Mesenchymal stem cell (in vitro differentiated cells and primary cell): Measurements from ENCODE around the gene MS4A18.

Experiments used
- DNase-seq: peaks from one replicate; pipeline ENCODE4 v3.0.0-alpha.2; 2013
- H2AFZ ChIP-seq: one replicate; pipeline ENCODE4 v1.6.1; 2013; ENCODE audit warnings: low read depth, mild to moderate bottlenecking, control low read depth, inconsistent platforms, low read length, moderate library complexity
- H2AK5ac ChIP-seq: 2 replicates; pipeline ENCODE4 v1.6.1; 2013; ENCODE audit warnings: low read length, moderate library complexity, mild to moderate bottlenecking, inconsistent platforms; ENCODE audit not compliant: severe bottlenecking
- H2BK120ac ChIP-seq: one replicate; pipeline ENCODE4 v1.6.1; 2013; ENCODE audit warnings: low read depth, mild to moderate bottlenecking, inconsistent platforms, low read length, moderate library complexity
- H2BK12ac ChIP-seq, 2 experiments: one replicate each; pipeline ENCODE4 v1.6.1; 2013; ENCODE audit warnings: inconsistent platforms in 2 of 2, low read length in 2 of 2, mild to moderate bottlenecking in 2 of 2, moderate library complexity in 2 of 2, control low read depth in 1 of 2
- H2BK15ac ChIP-seq: one replicate; pipeline ENCODE4 v1.6.1; 2013; ENCODE audit warnings: mild to moderate bottlenecking, low read depth, inconsistent platforms; ENCODE audit not compliant: poor library complexity, severe bottlenecking
- H2BK5ac ChIP-seq: 2 replicates; pipeline ENCODE4 v1.6.1; 2013; ENCODE audit warnings: low read depth, mild to moderate bottlenecking, low read length, control low read depth, inconsistent platforms; ENCODE audit not compliant: poor library complexity, severe bottlenecking
- H3K14ac ChIP-seq, 2 experiments: one replicate each; pipeline ENCODE4 v1.6.1; 2013; ENCODE audit warnings: inconsistent platforms in 2 of 2, low read length in 2 of 2, control low read depth in 1 of 2, mild to moderate bottlenecking in 1 of 2, moderate library complexity in 1 of 2
- H3K18ac ChIP-seq, 2 experiments: one replicate each; pipeline ENCODE4 v1.6.1; 2013; ENCODE audit warnings: inconsistent platforms in 2 of 2, low read length in 2 of 2, control low read depth in 1 of 2, low read depth in 1 of 2, mild to moderate bottlenecking in 1 of 2
- H3K23ac ChIP-seq, 2 experiments: one replicate each; pipeline ENCODE4 v1.6.1; 2013; ENCODE audit warnings: inconsistent platforms in 2 of 2, low read length in 2 of 2, mild to moderate bottlenecking in 2 of 2, moderate library complexity in 2 of 2, control low read depth in 1 of 2
- H3K27ac ChIP-seq: 2 replicates; pipeline ENCODE4 v1.5.1; 2013; ENCODE audit warnings: mild to moderate bottlenecking, moderate library complexity, low read length, control low read depth, inconsistent platforms; ENCODE audit not compliant: poor library complexity, severe bottlenecking
- H3K27me3 ChIP-seq, 2 experiments: 2 replicates each; pipeline versions ENCODE4 v1.6.1 to v1.7.0; 2013; ENCODE audit warnings: low read length in 2 of 2, mild to moderate bottlenecking in 2 of 2, moderate library complexity in 2 of 2, control low read depth in 1 of 2, inconsistent platforms in 1 of 2; ENCODE audit not compliant: control insufficient read depth in 1 of 2, insufficient read depth in 1 of 2
- H3K36me3 ChIP-seq, 2 experiments: 2 replicates each; pipeline versions ENCODE4 v1.6.1 to v1.7.0; 2013; ENCODE audit warnings: low read length in 2 of 2, control low read depth in 1 of 2, inconsistent platforms in 1 of 2, low read depth in 1 of 2, mild to moderate bottlenecking in 1 of 2; ENCODE audit not compliant: insufficient read depth in 2 of 2, control insufficient read depth in 1 of 2
- H3K4ac ChIP-seq, 2 experiments: one replicate each; pipeline ENCODE4 v1.6.1; 2013; ENCODE audit warnings: inconsistent platforms in 2 of 2, low read length in 2 of 2, mild to moderate bottlenecking in 2 of 2, moderate library complexity in 2 of 2, control low read depth in 1 of 2, low read depth in 1 of 2
- H3K4me1 ChIP-seq: 2 replicates; pipeline ENCODE4 v1.6.1; 2013; ENCODE audit warnings: low read depth, low read length, control low read depth; ENCODE audit not compliant: control insufficient read depth, insufficient read depth
- H3K4me2 ChIP-seq: 2 replicates; pipeline ENCODE4 v1.6.1; 2013; ENCODE audit warnings: low read length, mild to moderate bottlenecking, inconsistent platforms; ENCODE audit not compliant: poor library complexity, severe bottlenecking
- H3K4me3 ChIP-seq, 2 experiments: 2 replicates each; pipeline versions ENCODE4 v1.5.1 to v1.7.0; 2013; ENCODE audit warnings: low read length in 2 of 2, mild to moderate bottlenecking in 2 of 2, control low read depth in 1 of 2, low read depth in 1 of 2; ENCODE audit not compliant: insufficient read depth in 1 of 2
- H3K79me1 ChIP-seq: replicated peaks from 2 replicates; pipeline ENCODE4 v1.6.1; 2013; ENCODE audit warnings: mild to moderate bottlenecking, control low read depth, low read length, inconsistent platforms; ENCODE audit not compliant: poor library complexity, severe bottlenecking
- H3K9ac ChIP-seq: 2 replicates; pipeline ENCODE4 v1.7.0; 2013; ENCODE audit warnings: mild to moderate bottlenecking, low read length, moderate library complexity
- H3K9me3 ChIP-seq: 2 replicates; pipeline ENCODE4 v1.7.0; 2013; ENCODE audit warnings: mild to moderate bottlenecking, low read length; ENCODE audit not compliant: control insufficient read depth
- H4K8ac ChIP-seq: one replicate; pipeline ENCODE4 v1.6.1; 2013; ENCODE audit warnings: inconsistent platforms, mild to moderate bottlenecking, low read length, moderate library complexity
- H4K91ac ChIP-seq: one replicate; pipeline ENCODE4 v1.6.1; 2013; ENCODE audit warnings: mild to moderate bottlenecking, low read length, inconsistent platforms
- WGBS: methylation state at CpG from one replicate; pipeline ENCODE4 v1.1.7; 2013; ENCODE audit warnings: mixed read lengths; 5-methylcytosine and 5-hydroxymethylcytosine counted together

Gene MS4A18

GRCh38 chr11:60717956-60718355, 6.6 kb upstream of the MS4A18 start:
- Histone ChIP-seq H3K27me3 (peaks cover 0 to 2% of the 10 kb centered on the region in 2 experiments), H3K9ac (no peak overlapping the region), H4K91ac (no peak overlapping the region), H3K9me3 (no peaks in the 10 kb centered on the region), H2AK5ac (no peak overlapping the region), H2BK12ac (no peak overlapping the region), H2BK15ac (no peak overlapping the region), H3K36me3 (no peaks in the 10 kb centered on the region), H2AFZ (no peak overlapping the region), H3K4ac (no peak overlapping the region), H3K4me2 (no peak overlapping the region), H2BK5ac (no peak overlapping the region), H3K4me3 (no peak overlapping the region), H3K27ac (no peak overlapping the region), H3K79me1 (no peaks in the 10 kb centered on the region), H3K4me1 (no peaks in the 10 kb centered on the region), H3K14ac (no peak overlapping the region), H4K8ac (no peak overlapping the region), H2BK120ac (no peak overlapping the region), H3K23ac (no peak overlapping the region), H3K18ac (no peak overlapping the region)
- 84% methylated on average over 5 of the region's 5 CpGs for WGBS
- no peak for DNase-seq

GRCh38 chr11:60718524-60719316, 5.8 kb upstream of the MS4A18 start:
- Histone ChIP-seq H2AK5ac (no peak overlapping the region), H4K91ac (no peak overlapping the region), H3K9ac (no peak overlapping the region), H2AFZ (no peak overlapping the region), H3K18ac (no peak overlapping the region), H3K23ac (no peak overlapping the region), H2BK15ac (no peak overlapping the region), H4K8ac (no peak overlapping the region), H3K79me1 (no peaks in the 10 kb centered on the region), H3K4ac (no peak overlapping the region), H3K4me1 (no peaks in the 10 kb centered on the region), H3K9me3 (no peaks in the 10 kb centered on the region), H3K4me2 (no peak overlapping the region), H3K14ac (no peak overlapping the region), H3K27ac (no peak overlapping the region), H2BK12ac (no peak overlapping the region), H2BK5ac (no peak overlapping the region), H2BK120ac (no peak overlapping the region), H3K4me3 (no peak overlapping the region), H3K36me3 (no peaks in the 10 kb centered on the region), H3K27me3 (peaks cover 0 to 4% of the 10 kb centered on the region in 2 experiments)
- DNase-seq, result no peak
- 61% methylated on average over 10 of the region's 10 CpGs for WGBS

GRCh38 chr11:60719391-60719790, 5.1 kb upstream of the MS4A18 start:
- H2AFZ ChIP-seq, result no peak overlapping the region
- H3K4me3 ChIP-seq, result no peak overlapping the region
- 75% methylated on average over 4 of the region's 4 CpGs for WGBS
- no peak for DNase-seq
- no peaks in the 10 kb centered on the region for H3K9me3 ChIP-seq
- no peak overlapping the region for H3K27ac ChIP-seq
- H3K79me1 ChIP-seq, result no peaks in the 10 kb centered on the region
- H3K23ac ChIP-seq, result no peak overlapping the region
- no peak overlapping the region for H2BK12ac ChIP-seq
- H3K9ac ChIP-seq, result no peak overlapping the region
- H3K27me3 ChIP-seq, result peaks cover 0 to 8% of the 10 kb centered on the region in 2 experiments
- no peak overlapping the region for H3K14ac ChIP-seq
- H3K4me1 ChIP-seq, result no peaks in the 10 kb centered on the region
- H3K4me2 ChIP-seq, result no peak overlapping the region
- H3K36me3 ChIP-seq, result no peaks in the 10 kb centered on the region
- no peak overlapping the region for H2BK120ac ChIP-seq
- H4K8ac ChIP-seq, result no peak overlapping the region
- H2AK5ac ChIP-seq, result no peak overlapping the region
- H2BK5ac ChIP-seq, result no peak overlapping the region
- H3K4ac ChIP-seq, result no peak overlapping the region
- no peak overlapping the region for H3K18ac ChIP-seq
- H4K91ac ChIP-seq, result no peak overlapping the region
- no peak overlapping the region for H2BK15ac ChIP-seq

- Histone ChIP-seq H3K4ac (no peak overlapping the region), H2BK120ac (no peak overlapping the region), H3K27me3 (peaks cover 0 to 8% of the 10 kb centered on the region in 2 experiments), H3K18ac (no peak overlapping the region), H3K4me3 (no peak overlapping the region), H2BK5ac (no peak overlapping the region), H3K79me1 (no peaks in the 10 kb centered on the region), H3K36me3 (no peaks in the 10 kb centered on the region), H3K9me3 (no peaks in the 10 kb centered on the region), H2BK15ac (no peak overlapping the region), H3K4me1 (no peaks in the 10 kb centered on the region), H2AK5ac (no peak overlapping the region), H3K23ac (no peak overlapping the region), H2AFZ (no peak overlapping the region), H3K14ac (no peak overlapping the region), H4K91ac (no peak overlapping the region), H3K27ac (no peak overlapping the region), H3K4me2 (no peak overlapping the region), H3K9ac (no peak overlapping the region), H4K8ac (no peak overlapping the region), H2BK12ac (no peak overlapping the region)
- no peak for DNase-seq
- 67% methylated on average over 5 of the region's 6 CpGs for WGBS
Measured at GRCh38 chr11:60720460-60720859, 4.1 kb upstream of the MS4A18 start.
